ENCODE results near the gene PITRM1.
"Not testable (repeated sequence)": the region's sequence is repeated elsewhere in the genome, so short reads cannot be mapped to it uniquely, and the experiment has no call there.

The PITRM1 gene

DNA sequence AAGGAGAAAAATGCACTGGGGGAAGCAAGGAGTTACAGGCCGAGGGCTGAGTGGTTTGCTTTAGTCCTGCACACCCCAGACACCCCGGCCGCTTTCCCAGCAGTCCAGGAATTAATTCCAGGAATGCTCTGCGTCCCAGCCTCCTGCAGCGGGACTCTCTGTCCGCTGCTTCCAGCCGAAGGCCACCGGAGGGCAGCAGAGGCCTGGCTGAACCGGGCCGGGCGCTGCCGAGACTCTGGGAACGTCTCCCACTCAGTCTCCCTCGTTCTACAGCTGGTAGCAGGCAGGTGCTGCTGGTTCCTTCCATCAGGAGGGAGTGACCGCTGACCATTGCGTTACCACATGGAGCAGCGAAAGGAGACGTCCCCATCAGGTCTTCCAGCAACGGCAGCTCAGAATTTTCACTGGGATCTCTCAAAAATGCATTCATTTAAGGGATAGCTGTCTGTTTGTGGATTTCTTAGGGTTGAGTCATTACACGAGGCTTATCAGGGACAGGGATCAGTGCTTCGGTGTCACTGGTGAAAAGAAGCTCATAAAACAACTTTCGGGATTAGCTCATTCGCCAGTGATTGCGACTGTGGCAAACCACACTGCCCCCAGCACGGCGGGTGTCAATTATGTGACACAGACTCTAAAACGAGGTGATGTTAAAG is 24.9 kb upstream of the PITRM1 start:
- no peak for FAIRE-seq
- peak; percentile 73 for DNase-seq (ENCODE audit: low spot score)

DNA sequence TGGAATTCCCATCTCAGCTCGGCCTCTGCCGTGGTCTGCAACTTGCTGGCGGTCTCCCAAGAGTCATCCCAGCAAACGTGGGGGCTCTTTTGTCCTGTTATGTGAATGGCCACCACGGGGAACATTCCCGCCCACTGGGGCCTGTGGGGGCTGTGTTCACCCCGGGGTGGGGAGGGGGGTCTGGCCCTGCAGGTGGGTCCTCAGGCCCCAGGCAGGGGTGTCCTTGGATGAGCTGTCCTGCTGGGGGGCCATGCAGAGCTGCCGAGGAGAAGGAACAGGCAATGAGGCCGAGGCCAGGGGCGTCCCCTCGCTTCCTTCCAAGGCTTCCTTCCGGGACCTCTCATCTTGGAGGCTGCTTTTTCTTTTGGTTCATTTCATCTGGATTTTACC is 24.4 kb upstream of the PITRM1 start:
- FAIRE-seq (no peak), DNase-seq (ENCODE audit: low spot score) (no peak)

DNA sequence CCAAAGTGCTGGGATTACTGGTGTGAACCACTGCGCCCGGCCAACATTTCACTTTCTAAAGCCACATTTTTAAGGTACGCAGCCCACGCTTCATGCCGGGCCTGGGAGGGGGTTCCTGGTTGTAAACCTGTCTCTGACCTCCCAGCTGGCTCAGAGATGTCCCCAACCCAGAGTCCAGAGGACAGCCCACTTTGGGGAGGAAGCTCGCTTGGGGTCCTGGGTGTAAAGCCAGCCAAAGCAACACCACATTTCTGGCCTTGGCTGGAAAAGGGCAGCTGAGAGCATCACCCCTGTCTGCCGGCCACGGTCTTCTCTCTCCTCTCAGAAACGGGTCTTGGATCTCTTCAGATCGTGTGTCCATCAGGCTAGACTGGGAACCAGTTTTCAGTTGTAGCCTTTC is 23.9 kb upstream of the PITRM1 start:
- no peak for FAIRE-seq
- no peak for DNase-seq (ENCODE audit: low spot score)

DNA sequence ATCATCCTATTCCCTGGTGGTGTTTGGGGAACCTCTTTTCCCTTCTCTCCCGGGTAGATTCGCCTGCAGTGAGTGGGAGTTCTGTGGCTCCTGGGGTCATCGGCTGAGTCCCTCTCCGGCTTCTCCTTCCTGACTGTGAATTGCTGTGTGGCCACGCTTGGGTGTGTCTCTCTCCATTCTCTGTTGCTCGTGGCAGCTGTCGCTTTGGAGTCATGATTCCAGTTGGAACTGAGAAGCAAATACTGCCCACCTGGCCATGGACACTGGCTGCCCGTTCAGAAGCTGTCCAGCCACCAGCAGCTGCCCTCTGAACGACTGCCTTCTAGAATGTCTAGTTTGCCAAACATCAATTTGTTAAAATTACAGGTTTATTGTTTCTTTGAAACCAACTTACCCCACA is 23.1 kb upstream of the PITRM1 start:
- no peak for FAIRE-seq

DNA sequence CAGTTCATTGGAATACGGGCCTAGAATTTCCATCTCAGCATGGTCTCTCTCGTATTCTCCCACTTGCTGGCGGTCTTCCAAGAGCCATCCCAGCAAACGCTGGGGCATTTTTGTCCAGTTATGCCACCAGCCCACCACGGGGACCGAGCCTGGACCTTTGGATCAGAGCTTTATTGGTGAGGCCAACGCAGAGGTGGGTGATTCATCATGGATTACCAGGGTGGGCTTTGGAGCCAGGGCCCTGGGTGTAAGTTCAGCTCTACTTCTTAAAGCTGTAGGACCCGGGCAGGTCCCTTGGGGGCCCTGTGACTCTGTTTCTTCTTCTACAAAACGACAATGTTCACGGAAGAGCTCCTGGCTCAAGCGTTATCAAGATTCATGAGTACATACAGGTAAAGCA is 22.7 kb upstream of the PITRM1 start:
- DNase-seq (ENCODE audit: low spot score) (no peak), FAIRE-seq (no peak)

More for the DNA sequence above, 23.1 kb upstream of the PITRM1 start:
- no peak for DNase-seq (ENCODE audit: low spot score)

DNA sequence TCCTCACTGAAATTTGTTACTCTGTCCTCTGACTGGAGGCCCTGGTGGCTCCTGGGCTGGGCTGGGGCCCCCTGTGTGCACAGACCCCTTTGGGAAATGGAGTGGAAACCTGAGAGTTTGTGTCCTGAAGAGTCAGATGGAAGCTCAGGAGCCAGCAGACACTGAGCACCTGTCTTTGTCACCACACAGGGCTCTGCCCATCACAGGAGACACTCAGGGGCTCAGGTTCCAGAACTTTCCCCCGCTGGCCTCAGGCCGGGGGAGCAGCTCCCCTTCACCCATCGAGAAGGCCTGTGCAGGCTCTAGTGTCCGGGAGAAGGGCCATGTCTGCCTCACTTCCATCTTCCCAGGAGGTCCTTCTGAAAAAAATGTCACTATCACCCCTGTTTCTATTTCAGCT is 22.3 kb upstream of the PITRM1 start:
- FAIRE-seq (no peak), DNase-seq (ENCODE audit: low spot score) (no peak)

DNA sequence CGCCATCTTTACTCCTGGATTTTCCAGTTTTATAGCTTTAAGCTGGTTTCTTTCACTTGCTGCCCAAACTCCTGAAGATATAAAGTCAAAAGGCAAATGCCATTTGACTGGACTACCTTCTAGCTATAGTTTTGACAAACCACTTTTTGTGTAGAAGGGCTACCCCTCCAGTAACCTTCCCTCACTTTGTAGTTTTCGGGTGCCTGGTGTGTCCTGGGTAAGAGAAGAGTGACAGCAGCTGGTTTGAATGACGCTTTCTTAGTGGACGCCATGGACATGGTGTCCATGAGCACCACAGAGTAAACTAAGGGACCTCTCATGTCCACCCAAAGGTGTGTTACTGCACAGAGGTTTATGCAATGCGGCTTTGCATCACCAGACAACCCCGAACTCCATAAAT is 21.2 kb upstream of the PITRM1 start:
- no peak for FAIRE-seq
- DNase-seq (ENCODE audit: low spot score): no peak

DNA sequence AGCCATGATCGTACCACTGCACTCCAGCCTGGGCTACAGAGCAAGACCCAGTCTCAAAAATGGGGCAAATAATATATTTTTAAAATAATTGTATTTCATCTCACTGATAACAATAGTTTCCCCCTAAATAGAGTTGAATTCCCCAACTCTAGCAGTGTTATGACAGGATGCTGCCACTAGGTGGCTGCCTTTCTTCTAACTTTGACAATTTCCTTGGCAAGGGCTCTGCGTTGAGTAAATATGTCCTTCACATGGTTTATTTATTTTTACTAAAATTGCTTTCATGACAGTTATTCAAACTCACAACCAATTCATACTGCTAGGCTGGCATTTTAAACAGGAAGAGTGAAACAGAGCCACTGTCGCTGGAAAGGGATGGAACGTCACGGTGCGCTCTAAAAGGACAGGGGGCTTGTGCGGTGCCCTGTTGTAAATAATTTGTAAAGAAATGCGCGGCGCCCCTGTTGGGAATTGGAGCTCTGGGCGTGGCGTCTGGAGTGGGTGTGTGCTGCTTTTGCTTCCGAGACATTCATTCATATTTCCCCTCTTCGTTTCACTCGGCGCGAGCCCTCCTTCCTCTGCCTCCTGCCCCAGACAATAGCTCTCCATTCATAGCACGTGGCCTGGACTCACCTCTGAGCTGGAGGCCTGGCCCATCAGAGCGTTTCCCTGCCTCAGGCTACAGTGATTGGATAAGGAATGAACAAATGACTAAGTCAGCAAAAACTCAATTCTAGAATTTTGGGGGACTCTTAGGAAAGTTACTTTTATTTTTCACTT is 20.5 kb upstream of the PITRM1 start:
- FAIRE-seq (no peak), DNase-seq (ENCODE audit: low spot score) (peak; percentile 14)

DNA sequence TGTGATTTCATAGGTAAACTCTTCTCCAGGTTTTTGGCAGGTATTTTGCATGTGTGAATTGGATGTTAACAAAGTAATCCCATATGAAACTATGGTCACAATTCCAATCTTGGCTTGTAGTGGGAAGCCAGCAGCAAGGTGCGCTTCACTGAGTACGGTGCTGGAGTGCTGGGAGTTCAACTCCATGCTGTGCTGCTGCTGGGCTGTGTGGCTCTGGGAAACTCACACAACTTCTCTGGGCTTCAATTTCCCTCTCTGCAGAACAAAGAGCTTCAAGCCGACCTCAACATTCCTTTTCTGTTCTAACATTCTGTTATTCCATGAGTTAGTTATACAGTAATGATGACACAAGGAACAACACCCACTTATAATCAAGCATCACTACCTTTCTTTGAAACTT is 18.2 kb upstream of the PITRM1 start:
- FAIRE-seq: no peak
- no peak for DNase-seq (ENCODE audit: low spot score)

DNA sequence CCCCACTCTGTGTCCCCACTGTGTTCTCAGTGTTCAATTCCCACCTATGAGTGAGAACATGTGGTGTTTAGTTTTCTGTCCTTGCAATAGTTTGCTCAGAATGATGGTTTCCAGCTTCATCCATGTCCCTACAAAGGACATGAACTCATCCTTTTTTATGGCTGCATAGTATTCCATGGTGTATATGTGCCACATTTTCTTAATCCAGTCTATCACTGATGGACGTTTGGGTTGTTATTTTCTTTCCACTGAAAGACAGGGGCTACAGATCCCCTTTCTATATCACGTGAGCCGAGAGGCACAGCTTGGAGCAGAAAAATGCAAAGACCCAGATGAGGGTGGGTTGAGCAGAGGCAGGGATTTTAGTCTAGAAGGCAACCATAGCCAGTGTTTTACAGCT is 14.6 kb upstream of the PITRM1 start:
- FAIRE-seq; DNase-seq (ENCODE audit: low spot score): not testable (repeated sequence)

DNA sequence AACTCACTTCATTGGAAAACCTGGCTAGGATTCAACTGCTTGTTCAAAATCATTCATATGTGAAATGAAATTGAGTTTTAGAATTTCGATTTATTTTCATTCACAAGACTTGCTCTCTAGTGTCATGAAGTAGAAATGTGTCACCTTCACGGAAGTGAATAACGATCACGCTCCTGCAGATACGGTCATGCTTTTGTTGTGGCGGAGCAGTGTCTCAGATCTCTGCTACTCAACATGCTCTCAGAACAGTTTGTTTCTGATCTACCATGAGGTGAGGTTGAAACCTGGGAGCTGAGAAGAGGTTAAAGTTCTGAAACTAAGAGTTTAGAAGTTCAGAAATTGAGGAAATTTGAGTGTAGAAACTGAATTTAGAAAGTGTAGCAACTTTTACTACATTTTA is 13.8 kb upstream of the PITRM1 start:
- no peak for FAIRE-seq
- DNase-seq (ENCODE audit: low spot score): no peak

DNA sequence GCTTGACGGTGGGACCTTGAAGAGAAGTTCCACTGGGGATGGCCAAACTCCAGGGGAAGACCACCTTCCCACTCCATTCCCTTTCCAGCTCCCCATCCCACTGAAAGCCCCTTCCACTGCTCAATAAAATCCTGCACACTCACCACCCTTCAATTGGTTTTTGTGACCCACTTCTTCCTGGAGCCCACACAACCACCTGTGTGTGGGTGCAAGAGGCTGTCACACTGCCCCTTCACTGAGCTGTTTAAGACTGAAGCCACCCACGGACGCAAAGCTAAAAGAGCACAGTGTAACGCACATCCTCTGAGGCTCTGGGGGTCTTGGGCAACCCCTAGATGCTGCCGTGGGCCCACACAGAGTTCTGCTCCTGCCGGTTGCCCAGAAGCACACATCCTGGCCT is 12.8 kb upstream of the PITRM1 start:
- FAIRE-seq: no peak
- DNase-seq (ENCODE audit: low spot score): no peak

DNA sequence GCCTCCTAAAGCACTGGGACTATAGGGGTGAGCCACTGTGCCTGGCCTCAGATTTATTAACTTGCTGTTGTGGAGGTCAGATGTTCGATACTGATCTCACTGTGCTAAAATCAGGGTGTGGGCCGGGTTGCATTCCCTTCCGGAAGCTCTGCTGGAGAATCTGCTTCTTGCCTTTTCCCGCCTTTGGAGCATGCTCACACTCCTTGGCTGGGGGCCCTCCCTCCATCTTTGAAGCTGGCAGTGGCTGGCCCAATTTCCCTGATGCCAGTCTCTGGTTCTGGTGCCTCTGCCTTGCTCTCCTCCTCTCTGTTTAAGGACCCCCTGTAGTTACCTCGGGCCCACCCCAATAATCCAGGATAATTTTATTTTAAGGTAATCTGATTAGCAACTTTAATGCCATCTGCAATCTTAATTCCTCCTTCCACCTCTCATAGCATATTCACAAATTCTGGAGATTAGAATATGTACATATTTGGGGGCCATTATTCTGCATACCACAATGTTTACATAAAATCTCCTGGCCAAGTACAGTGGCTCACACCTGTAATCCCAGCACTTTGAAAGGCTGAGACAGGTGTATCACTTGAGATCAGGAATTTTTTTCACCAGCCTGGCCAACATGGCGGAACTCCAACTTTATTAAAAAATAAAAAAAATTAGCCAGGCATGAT is 7.9 kb upstream of the PITRM1 start:
- DNase-seq (ENCODE audit: low spot score) (no peak), FAIRE-seq (no peak)

DNA sequence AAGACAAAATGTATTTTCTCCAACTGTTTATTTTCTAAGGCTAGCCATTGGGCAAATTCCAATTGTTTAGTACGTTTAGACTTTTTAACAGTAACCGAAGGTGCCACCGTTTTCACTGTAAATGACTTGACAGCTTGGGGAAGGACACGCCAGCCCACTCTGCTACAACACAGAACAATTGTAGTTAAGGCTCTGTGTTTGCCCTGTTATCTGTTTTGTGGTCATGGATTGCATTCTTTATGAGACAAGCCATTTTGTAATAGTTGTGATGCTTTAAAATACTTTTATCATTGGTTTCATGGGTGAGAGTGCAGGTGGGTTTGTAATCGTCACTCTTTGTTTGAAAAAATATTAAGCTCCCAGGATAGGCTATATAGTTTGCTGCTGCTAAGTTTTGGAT is 6.6 kb upstream of the PITRM1 start:
- DNase-seq (ENCODE audit: low spot score): no peak
- FAIRE-seq: no peak

DNA sequence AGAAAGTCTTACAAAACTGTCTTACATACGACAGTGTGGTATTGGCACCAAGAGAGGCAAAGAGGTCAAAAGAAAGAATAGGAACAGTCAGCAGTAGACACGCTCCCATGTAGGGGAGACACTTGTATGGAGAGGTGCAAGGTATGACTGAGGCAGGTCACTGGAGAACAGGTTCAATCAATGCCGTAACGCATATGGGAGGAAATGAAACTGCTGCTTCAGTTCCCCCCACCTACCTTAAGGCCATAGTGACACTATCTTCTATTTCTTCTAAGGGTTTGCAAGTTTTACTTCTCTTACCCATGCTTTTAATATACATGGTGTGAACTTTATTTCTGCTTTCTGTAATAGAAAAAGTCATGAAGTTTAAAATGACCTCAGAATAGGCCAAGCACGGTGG is 5.5 kb upstream of the PITRM1 start:
- FAIRE-seq: no peak
- DNase-seq (ENCODE audit: low spot score): no peak

DNA sequence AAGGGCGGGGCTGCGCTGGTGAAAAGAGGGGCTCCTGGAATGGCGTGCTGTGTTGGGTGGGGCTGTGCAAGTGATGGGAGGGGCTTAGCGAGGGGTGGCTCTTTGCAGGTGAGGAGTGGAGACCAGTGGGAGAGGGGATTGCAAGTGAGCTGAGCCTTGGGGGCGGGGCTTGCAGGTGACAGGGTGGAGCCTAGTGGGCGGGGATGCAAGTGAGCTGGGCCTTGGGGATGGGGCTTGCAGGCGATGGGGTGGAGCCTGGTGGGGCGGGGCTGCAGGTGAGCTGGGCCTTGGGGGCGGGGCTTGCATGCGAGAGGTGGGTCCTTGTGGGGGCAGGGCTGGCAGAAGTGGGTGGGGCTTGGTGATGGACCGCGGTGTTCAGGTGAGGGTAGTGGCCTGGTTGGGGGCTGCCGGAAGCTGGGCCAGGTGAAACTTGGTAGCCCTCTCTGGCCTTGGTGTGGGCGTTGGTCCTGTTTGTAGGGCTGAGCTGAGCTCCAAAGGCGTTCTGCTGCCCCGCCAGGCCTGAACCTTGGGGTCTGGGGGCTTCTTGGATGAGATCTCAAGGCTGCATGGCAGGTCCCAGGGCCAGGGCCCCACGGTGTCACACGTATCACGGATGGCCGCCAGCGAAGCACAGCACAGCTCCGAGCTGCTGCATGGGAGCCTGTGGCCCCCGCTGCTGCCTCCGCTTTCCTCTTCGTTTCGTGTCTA is 743 bp upstream of the PITRM1 start:
- FAIRE-seq: no peak
- DNase-seq (ENCODE audit: low spot score): peak; percentile 31

DNA sequence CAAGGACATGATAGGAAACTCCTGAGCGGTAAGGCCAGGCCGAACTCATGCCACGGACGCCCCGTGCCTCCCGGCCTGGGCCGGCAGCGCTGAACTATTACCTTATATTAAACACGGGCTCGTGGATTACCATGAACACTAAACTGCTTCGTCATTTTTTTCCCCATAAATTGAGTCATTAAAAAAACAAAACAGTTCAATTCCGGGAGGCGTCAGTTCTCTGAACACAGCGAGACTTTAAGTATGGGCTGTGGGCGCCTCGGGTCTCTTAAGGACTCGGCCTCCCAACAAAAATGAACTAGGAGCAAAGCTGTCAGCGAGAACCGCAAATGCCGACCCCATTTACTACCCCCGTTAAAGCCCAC is 519 bp downstream of the PITRM1 start:
- DNase-seq (ENCODE audit: low spot score): no peak
- no peak for FAIRE-seq

DNA sequence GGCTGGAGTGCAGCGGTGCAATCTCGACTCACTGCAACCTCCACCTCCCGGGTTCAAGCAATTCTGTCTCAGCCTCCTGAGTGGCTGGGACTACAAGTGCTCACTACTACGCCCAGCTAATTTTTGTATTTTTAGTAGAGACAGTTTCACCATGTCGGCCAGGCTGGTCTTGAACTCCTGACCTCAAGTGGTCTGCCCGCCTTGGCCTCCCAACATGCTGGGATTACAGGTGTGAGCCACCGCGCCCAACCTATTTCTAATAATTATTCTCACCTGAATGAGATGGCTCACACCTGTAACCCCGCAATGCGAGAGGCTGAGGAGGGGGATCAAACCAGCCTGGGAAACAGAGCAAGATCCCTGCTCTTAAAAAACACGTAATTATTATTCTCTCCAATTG is 1.1 kb downstream of the PITRM1 start:
- not testable (repeated sequence) for FAIRE-seq; DNase-seq (ENCODE audit: low spot score)

DNA sequence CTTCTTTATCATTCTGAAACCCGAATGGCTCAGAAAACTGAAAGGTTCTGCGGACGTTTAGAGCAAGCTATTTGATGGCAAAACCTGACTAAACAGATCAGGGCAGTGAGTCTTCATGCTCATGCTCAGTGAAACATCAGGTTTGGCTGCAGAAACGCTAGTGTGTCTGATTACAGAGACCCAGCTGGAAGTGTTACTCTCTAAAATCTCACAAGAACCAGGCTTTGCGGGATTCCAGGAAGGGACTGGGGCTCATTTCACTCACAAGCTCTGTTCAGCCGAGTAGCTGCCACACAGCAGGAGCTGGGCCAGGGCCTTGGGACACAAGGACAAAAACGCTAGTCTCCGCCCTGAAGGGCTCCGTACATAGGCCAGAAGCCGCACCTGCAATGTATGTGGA is 2.9 kb downstream of the PITRM1 start:
- FAIRE-seq (no peak), DNase-seq (ENCODE audit: low spot score) (no peak)

DNA sequence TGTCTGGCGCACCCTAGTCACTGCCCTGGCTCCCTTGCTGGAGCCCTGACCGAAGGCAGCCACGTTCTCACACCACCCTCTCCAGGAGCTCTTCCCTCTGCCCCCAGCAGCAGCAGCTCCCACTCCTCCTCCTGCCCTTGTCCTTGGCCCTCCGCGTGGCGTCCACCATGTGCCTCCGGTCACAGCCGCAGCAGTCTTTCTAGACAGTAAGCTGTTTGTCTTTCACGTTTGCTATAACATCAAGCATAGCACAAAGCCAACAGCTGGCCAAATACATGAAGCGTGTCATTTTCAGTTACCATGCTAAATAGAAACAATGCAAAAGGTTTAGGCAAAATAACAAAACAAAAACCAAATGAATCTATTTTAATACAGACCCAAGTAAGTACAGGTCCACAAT is 3.3 kb downstream of the PITRM1 start:
- FAIRE-seq (no peak), DNase-seq (ENCODE audit: low spot score) (no peak)

DNA sequence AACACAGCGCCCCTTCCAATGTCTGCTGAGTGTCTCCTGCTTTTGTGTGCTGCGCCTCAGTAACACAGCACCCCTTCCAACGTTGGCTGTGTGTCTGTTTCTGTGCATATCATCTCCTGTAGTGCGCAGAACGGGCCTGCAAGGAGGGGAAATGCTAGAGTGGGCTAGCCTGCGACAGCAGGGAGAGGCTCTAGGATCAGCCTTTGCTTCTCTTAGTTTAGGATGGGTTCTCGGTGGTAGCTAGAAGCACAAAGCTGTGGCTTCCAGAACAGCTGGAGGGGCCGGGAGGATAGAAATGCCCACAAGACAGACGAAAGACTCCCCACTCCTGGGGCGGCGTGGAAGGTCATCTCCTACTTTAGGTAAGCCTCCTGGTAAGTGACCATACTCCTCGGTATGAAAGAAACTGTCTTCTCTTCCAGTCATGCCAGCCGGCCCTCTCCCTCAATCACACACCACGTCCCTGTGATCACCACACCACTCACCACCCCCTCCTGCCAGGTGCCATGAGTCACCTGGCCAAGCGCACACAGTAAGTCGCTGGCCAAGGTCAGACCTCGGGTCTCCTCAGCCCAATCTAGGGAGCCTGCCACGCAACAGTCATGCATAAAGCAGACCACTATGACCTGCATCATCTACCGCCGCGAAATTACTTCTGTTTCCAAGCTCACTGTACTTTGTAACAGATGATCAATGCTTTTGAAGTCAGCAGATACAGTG is 4.8 kb downstream of the PITRM1 start:
- no peak for FAIRE-seq
- DNase-seq (ENCODE audit: low spot score): no peak
